Measurements from ENCODE around the gene PCK2. TPM values are rescaled to one million over a fixed set of nuclear protein-coding genes. Genes with fewer than 3 reads are reported as not detected.
A peak's percentile ranks its signal among the peaks of the same experiment; 100 is the strongest.

Gene PCK2
- total and polyA plus RNA-seq, 2 of the 13 experiments (the other 11 are each of a cell fraction or from before 2014, with no cell fraction given): 129 to 272 TPM

DNA sequence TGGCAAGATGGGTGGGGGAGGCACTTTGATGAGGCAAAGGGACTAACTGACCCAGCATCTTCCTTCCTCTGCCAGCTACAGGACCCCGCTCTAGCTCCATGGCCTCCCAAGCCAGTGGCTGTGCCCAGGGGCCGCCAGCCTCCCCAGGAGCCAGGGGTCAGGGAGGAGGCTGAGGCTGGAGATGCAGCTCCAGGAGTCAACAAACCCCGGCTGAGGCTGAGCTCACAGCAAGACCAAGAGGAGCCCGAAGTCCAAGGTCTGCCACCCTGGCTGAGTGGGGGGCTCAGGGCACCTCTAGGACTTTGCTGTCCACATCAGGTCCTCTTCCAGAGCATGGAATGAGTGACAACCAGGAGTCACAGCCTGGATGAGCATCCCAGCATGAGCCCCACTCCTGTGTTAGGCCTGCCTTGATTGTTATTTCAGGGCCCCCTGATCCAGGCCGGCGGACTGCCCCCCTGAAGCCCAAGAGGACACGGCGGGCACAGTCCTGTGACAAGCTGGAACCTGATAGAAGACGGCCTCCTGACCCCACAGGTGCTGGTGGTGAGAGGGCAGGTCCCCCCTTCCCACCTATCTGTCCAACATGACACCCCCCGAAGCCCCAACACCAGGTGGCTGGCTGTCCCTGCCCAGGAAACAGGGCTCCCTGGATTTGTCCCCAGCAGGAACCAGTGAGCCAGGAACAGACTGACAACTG lies 25.2 kb upstream of the PCK2 start (continued):
- TF ChIP-seq, protein P1, sequence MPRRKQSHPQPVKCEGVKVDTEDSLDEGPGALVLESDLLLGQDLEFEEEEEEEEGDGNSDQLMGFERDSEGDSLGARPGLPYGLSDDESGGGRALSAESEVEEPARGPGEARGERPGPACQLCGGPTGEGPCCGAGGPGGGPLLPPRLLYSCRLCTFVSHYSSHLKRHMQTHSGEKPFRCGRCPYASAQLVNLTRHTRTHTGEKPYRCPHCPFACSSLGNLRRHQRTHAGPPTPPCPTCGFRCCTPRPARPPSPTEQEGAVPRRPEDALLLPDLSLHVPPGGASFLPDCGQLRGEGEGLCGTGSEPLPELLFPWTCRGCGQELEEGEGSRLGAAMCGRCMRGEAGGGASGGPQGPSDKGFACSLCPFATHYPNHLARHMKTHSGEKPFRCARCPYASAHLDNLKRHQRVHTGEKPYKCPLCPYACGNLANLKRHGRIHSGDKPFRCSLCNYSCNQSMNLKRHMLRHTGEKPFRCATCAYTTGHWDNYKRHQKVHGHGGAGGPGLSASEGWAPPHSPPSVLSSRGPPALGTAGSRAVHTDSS (CRISPR knock-in tag; conservative IDR thresholded peaks at IDR 0.05): no peak
- TF ChIP-seq ZNF546 (CRISPR knock-in tag; conservative IDR thresholded peaks at IDR 0.05) (no peak), SRF (IDR thresholded peaks at IDR 0.05; ENCODE audit: low read depth, low read length) (no peak), DR1 (CRISPR knock-in tag; IDR thresholded peaks at IDR 0.05) (no peak), ZNF253 (CRISPR knock-in tag; IDR thresholded peaks at IDR 0.05; ENCODE audit: borderline replicate concordance) (no peak), ZNF234 (CRISPR knock-in tag; conservative IDR thresholded peaks at IDR 0.05) (no peak), ZBTB3 (CRISPR knock-in tag; IDR thresholded peaks at IDR 0.05; ENCODE audit: borderline replicate concordance, low read depth) (no peak), KLF6 (CRISPR knock-in tag; IDR thresholded peaks at IDR 0.05) (no peak)
- TF ChIP-seq, protein P2, sequence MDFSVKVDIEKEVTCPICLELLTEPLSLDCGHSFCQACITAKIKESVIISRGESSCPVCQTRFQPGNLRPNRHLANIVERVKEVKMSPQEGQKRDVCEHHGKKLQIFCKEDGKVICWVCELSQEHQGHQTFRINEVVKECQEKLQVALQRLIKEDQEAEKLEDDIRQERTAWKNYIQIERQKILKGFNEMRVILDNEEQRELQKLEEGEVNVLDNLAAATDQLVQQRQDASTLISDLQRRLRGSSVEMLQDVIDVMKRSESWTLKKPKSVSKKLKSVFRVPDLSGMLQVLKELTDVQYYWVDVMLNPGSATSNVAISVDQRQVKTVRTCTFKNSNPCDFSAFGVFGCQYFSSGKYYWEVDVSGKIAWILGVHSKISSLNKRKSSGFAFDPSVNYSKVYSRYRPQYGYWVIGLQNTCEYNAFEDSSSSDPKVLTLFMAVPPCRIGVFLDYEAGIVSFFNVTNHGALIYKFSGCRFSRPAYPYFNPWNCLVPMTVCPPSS (IDR thresholded peaks at IDR 0.05): no peak
- TF ChIP-seq, protein P3, sequence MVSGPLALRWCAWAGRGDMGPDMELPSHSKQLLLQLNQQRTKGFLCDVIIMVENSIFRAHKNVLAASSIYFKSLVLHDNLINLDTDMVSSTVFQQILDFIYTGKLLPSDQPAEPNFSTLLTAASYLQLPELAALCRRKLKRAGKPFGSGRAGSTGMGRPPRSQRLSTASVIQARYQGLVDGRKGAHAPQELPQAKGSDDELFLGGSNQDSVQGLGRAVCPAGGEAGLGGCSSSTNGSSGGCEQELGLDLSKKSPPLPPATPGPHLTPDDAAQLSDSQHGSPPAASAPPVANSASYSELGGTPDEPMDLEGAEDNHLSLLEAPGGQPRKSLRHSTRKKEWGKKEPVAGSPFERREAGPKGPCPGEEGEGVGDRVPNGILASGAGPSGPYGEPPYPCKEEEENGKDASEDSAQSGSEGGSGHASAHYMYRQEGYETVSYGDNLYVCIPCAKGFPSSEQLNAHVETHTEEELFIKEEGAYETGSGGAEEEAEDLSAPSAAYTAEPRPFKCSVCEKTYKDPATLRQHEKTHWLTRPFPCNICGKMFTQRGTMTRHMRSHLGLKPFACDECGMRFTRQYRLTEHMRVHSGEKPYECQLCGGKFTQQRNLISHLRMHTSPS (CRISPR knock-in tag; IDR thresholded peaks at IDR 0.05; ENCODE audit: low read depth): no peak
- TF ChIP-seq, protein P4, sequence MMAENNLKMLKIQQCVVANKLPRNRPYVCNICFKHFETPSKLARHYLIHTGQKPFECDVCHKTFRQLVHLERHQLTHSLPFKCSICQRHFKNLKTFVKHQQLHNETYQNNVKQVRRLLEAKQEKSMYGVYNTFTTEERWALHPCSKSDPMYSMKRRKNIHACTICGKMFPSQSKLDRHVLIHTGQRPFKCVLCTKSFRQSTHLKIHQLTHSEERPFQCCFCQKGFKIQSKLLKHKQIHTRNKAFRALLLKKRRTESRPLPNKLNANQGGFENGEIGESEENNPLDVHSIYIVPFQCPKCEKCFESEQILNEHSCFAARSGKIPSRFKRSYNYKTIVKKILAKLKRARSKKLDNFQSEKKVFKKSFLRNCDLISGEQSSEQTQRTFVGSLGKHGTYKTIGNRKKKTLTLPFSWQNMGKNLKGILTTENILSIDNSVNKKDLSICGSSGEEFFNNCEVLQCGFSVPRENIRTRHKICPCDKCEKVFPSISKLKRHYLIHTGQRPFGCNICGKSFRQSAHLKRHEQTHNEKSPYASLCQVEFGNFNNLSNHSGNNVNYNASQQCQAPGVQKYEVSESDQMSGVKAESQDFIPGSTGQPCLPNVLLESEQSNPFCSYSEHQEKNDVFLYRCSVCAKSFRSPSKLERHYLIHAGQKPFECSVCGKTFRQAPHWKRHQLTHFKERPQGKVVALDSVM (CRISPR knock-in tag; IDR thresholded peaks at IDR 0.05): peak; percentile 59; the same call in 1 of the 2 replicates
- TF ChIP-seq, protein P5, sequence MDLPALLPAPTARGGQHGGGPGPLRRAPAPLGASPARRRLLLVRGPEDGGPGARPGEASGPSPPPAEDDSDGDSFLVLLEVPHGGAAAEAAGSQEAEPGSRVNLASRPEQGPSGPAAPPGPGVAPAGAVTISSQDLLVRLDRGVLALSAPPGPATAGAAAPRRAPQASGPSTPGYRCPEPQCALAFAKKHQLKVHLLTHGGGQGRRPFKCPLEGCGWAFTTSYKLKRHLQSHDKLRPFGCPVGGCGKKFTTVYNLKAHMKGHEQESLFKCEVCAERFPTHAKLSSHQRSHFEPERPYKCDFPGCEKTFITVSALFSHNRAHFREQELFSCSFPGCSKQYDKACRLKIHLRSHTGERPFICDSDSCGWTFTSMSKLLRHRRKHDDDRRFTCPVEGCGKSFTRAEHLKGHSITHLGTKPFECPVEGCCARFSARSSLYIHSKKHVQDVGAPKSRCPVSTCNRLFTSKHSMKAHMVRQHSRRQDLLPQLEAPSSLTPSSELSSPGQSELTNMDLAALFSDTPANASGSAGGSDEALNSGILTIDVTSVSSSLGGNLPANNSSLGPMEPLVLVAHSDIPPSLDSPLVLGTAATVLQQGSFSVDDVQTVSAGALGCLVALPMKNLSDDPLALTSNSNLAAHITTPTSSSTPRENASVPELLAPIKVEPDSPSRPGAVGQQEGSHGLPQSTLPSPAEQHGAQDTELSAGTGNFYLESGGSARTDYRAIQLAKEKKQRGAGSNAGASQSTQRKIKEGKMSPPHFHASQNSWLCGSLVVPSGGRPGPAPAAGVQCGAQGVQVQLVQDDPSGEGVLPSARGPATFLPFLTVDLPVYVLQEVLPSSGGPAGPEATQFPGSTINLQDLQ (CRISPR knock-in tag; IDR thresholded peaks at IDR 0.05): 0 out of 2 replicates have a peak, but pooled peaks have one; percentile 29
